HG03097 (cell line): ENCODE results near the gene TOX3.

Experiments
- ATAC-seq: cut with Tn5 transposase; IDR thresholded peaks from one replicate; pipeline ENCODE4 v1.9.1; 2021; ENCODE audit not compliant: unreplicated experiment, low FRiP score

Gene TOX3

GRCh38 chr16:52496051-52496876 lies 50.7 kb downstream of the TOX3 start:
- ATAC-seq = no peak

GRCh38 chr16:52494621-52495020 lies 52.3 kb downstream of the TOX3 start:
- no peak for ATAC-seq

DNA sequence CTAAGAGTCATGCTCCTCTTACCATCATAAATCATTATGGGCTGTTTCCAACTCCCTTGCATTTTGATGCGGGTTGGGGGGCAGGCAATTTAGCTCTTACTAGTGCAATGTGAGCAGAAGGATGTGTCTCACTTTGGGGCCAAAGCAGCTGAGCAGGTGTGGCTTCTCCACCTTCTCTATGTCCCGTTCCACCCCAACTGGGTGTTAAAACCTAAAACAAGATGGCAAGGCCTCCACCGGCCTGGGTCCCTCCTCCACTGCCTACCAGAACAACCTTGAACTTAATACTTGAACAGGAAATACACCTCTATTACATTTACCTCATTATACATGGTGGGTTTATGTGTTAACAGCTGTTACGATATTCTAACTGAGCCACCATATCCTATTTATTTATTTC lies 52.8 kb downstream of the TOX3 start:
- ATAC-seq = no peak

DNA sequence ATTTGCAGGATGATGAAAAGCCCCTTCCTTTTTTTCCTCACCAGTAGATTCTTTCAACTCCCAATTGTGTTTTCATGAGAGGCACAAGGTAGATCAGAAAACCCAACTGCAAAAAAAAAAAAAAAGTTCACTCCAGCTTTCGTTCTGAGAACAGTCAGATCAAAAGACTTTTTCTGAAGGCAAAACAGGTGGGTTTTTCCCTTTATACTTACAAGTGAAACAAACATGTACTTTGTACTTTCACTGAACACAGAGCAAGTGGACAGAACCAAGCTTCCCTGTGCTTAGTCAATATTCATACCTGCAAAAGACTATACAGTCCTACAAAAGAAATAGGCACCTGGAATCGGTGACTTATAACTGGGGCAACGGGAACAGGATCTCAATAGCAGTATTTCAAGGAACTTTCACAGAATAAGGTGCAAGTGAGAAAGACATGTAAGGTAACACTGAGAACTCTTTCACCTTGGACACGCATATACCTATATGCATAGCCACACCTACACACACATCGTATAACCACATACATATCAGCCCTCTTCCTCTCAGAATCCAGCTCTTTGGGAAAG lies 54.1 kb downstream of the TOX3 start:
- no peak for ATAC-seq

GRCh38 chr16:52491216-52491615 lies 55.7 kb downstream of the TOX3 start:
- no peak for ATAC-seq

DNA sequence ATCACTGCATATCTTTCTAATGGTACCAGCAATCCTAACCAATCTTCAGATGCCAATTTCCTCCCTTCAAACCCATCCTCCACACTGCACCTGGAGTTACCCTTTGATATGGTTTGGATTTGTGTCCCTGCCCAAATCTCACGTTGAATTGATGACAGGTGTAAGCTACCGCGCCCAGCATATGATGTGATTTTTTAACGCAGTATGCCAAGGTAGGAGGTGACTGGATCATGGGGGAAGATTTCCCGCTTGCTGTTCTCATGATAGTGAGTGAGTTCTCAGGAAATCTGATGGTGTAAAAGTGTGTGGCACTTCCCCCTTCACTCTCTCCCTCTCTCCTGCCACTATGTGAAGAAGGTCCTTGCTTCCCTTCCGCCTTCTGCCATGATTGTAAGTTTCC lies 57.0 kb downstream of the TOX3 start:
- no peak for ATAC-seq

DNA sequence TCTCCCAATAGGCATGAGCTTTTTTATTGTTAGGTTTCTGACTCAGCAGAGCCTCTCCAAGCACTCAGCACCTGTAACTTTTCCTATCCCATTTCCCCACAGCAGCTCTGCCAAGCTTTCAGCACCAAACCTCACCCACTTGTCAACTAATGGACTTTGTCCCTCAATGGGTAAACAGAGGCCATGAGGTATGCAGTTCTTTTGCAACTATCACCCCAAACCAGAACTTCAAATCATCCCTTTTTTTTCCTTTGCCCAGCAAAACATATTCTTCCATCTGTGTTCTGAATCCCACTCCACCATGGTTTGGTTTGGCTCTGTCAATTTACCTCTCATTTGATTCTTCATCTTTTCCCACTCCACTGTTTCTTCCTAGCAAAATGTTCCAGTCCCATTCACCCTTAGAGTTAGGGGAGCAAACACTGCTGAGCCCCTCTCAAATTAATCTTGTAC lies 58.1 kb downstream of the TOX3 start:
- ATAC-seq = no peak

GRCh38 chr16:52487849-52488457 lies 59.0 kb downstream of the TOX3 start:
- no peak for ATAC-seq

DNA sequence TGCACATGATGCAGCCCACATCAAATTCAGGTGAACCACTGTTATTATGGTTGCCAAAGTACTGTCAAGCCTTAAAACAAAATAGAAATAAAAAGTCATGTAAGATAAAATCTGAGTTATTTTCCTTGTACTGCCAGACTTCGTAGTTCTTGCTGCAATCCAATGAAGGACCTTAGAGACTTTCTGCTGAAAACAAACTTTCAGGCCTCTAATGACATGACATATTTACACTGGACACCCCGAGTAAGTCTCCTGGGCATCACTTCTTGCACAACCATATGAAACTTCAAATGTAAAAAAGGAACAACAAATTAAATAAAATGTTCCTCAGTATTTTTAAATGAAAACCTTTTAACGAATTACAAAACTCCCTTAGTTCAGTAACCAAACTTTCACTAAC lies 66.7 kb downstream of the TOX3 start:
- ATAC-seq = no peak

- no peak for ATAC-seq
Measured at GRCh38 chr16:52476111-52476510, 70.8 kb downstream of the TOX3 start.

DNA sequence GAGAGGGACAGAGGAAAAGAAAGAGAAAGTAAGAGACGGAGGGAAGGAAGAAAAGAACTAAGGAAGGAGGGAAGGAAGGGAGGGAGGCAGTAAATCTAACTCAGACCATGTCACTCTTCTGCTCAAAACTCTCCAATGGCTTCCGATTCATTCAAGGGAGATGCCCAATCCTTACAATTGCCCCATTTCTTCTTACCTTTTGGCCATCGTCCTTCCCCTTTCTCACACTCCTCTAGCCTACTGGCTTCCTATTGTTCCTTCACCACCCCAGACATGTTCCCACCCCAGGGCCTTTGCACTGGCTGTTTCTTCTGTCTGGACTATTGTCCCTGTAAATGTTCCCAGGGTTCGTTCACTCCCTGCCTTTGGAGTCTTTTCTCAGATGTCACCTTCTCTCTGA lies 72.3 kb downstream of the TOX3 start:
- ATAC-seq = no peak

DNA sequence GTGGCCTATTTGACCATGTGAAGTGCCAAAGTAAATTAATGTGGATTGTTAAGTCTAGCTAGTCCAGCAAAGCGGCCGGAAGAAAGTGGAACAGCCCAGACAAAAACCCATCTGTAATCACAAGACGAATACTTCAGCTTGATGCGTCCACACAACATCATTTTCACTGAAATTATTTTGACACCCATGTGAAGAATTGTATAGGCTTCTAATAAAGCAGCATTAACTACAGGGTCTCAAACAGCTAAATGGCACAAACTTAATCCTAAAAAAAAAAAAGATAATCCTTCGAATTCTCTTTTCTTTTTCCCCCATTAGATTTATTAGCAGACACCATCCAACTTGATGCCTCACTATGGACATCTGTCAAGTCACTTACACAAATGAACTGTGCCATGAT lies 73.8 kb downstream of the TOX3 start:
- ATAC-seq = no peak

DNA sequence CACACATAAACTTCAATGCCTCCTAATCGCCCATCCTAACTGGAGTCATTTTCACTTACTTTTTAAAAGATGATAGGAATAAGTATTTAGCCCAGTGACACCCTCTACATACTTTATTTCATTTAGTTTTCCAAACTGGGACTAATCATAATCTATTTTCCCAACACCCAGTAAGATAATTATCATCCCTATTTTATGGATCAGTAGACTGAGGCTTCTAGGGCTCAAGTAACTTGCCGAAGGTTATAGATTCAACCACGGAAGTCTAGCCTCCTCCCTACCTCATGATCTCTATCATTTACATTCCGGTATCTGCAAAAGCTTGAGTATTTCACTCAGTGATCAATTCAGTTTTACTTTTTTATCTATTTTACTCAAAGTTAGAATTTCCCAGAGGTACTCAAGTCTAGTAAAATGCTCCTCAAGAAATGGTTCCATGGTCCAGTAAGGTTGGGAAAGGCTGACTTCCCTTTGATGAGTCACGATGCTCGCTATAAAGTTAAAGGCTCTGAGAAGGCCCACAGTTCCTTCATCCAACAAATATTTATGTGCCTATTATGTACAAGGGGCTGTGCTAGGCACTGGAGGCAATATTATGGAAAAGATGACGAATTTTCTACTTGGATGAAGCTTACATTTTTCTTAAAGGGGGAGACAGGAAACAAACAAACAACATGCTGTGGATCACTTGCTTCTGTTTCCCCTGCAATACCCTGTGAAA lies 75.1 kb downstream of the TOX3 start:
- ATAC-seq = no peak

DNA sequence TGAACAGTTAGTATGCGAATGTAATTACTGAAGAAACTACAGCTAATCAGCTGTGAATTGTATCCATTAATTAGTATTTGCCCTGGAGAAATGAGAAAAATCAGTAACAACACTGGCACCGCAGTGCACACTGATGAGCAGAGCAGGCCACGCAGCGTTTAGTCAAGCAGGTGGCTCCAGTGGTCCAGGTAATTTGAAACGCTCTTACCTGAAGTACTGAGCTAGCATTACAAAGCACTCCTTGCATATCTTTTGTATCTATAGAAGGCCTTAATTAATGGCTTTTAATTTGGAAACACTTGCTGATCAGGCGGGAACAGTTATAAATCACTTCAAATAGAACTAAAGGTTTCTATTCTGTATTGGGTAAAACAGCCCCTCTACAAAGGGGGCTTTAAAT lies 76.4 kb downstream of the TOX3 start:
- ATAC-seq = no peak

DNA sequence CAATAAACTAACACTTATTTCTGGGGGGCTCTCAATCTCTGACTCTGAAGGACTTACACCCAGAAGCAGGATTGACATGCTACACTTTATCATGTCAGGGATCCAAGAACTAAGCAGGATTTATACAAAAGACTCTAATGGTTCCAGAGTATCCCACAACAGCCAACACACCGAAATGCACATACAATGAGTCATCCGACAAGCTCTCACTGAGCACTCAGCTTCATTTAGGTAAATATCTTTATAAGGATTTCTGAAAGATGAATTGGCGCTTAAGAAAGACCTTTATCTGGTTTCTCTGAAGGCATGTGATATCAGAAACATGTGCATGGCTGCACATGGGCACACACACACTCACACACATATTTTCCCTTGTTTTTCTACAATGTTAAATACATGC lies 77.2 kb downstream of the TOX3 start:
- ATAC-seq = no peak

DNA sequence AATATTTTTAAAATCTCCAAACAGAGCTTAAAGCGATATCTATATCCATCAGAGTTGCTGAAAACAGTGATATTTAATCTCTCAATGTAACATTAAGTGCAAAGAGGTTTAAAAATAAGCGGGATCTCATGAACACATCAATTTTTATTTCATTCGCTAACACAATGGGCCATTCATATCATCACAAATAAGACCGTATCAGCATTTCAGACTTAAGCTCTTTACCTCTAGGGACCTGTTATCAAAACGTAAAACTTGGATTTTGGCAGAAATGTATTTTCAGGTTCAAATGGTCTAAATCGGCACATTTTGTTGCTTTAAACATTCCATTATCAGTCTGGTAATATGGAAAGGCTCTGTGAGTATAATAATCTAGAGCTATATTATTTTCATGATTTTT lies 77.9 kb downstream of the TOX3 start:
- ATAC-seq = no peak

- ATAC-seq = no peak
Measured at GRCh38 chr16:52467753-52468152, 79.2 kb downstream of the TOX3 start.

- ATAC-seq = no peak
Measured at GRCh38 chr16:52466994-52467393, 79.9 kb downstream of the TOX3 start.

GRCh38 chr16:52465711-52466267 lies 81.2 kb downstream of the TOX3 start:
- ATAC-seq = no peak

DNA sequence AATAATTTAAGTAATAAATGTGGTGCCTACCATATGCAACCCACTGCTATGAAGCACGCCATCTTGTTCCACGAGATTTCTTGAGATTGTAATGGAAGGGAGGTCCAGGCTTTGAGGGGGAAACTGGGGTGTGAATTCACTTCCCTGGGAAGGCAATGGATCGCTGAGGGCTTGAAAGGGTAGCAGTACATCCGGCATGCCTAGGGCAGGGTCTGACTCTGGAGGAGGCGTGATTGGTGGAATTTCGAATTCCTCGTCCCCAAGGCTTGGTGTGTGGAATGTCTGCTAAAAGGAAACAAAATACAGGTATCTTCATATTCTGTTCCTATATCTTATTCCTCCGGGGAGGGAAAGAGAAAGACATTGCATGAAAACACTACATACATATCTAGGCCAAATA lies 83.0 kb downstream of the TOX3 start:
- no peak for ATAC-seq

- ATAC-seq = no peak
Measured at GRCh38 chr16:52462816-52463215, 84.1 kb downstream of the TOX3 start.
